HEK293 (cell line): ENCODE measurements around the gene UBALD2.

ENCODE experiments used
- CTCF ChIA-PET: fragments of 350-600 bp; formaldehyde crosslinking; extraction: SDS; loops from one replicate; lab custom pipeline; 2021; ENCODE audit warnings: antibody characterized with exemption; lab: Yijun Ruan, JAX
- POLR2A ChIA-PET: fragments of 300-600 bp; formaldehyde crosslinking; extraction: SDS; loops from one replicate; lab custom pipeline; 2020; ENCODE audit warnings: antibody characterized with exemption, inconsistent platforms; lab: Yijun Ruan, JAX
- H3K27ac ChIP-seq: fragments of 200-500 bp; sonication (Bioruptor generic); 2 replicates; pipeline ENCODE4 v1.5.1; 2014; ENCODE audit warnings: low read depth, low read length, control low read depth, inconsistent platforms; ENCODE audit errors: extremely low read depth
- H3K36me3 ChIP-seq, 2 experiments: fragments of 200-500 bp in 1 of 2; sonication (Bioruptor generic) in 1 of 2; 1 replicate in 1 of 2; 2 replicates in 1 of 2; pipeline ENCODE4 v1.5.1; 2014 to 2017; ENCODE audit warnings: inconsistent platforms in 2 of 2, low read length in 2 of 2; ENCODE audit not compliant: control insufficient read depth in 2 of 2, insufficient read depth in 1 of 2
- H3K4me1 ChIP-seq: fragments of 200-500 bp; sonication (Bioruptor generic); 2 replicates; pipeline ENCODE4 v1.5.1; 2014; ENCODE audit warnings: mild to moderate bottlenecking, low read length, inconsistent platforms; ENCODE audit not compliant: control insufficient read depth, insufficient read depth
- H3K4me3 ChIP-seq: 2 replicates; pipeline ENCODE4 v1.5.1; 2011; ENCODE audit warnings: low read depth, mild to moderate bottlenecking, control low read depth, low read length, moderate library complexity
- H3K9me3 ChIP-seq: fragments of 200-500 bp; sonication (Bioruptor generic); 2 replicates; pipeline ENCODE4 v1.5.1; 2014; ENCODE audit warnings: low read depth, low read length, inconsistent platforms; ENCODE audit not compliant: control insufficient read depth, insufficient read depth
- GLI2 ChIP-seq: fragments of 450-650 bp; formaldehyde crosslinking; IDR thresholded peaks from 2 replicates; pipeline ENCODE4; 2017; ENCODE audit warnings: missing biosample characterization, missing genetic modification characterization, low read depth, borderline replicate concordance
- GLIS1 ChIP-seq: fragments of 450-650 bp; formaldehyde crosslinking; IDR thresholded peaks from 2 replicates; pipeline ENCODE4 v1.5.1; 2016; ENCODE audit warnings: missing biosample characterization, missing genetic modification characterization
- KLF1 ChIP-seq: fragments of 450-650 bp; formaldehyde crosslinking; IDR thresholded peaks from 2 replicates; pipeline ENCODE4 v1.5.1; 2016; ENCODE audit warnings: missing biosample characterization, missing genetic modification characterization
- KLF10 ChIP-seq: fragments of 450-650 bp; IDR thresholded peaks from 2 replicates; pipeline ENCODE4 v1.5.1; 2018; ENCODE audit warnings: missing biosample characterization, mild to moderate bottlenecking, missing genetic modification characterization
- PRDM6 ChIP-seq: fragments of 450-650 bp; formaldehyde crosslinking; IDR thresholded peaks from 2 replicates; pipeline ENCODE4 v1.5.1; 2017; ENCODE audit warnings: missing biosample characterization, missing genetic modification characterization
- REPIN1 ChIP-seq: fragments of 450-650 bp; formaldehyde crosslinking; IDR thresholded peaks from 2 replicates; pipeline ENCODE4 v1.5.1; 2017; ENCODE audit warnings: missing biosample characterization, missing genetic modification characterization, low read depth
- SALL2 ChIP-seq: fragments of 450-650 bp; formaldehyde crosslinking; IDR thresholded peaks from 2 replicates; pipeline ENCODE4 v1.5.0; 2017; ENCODE audit warnings: missing biosample characterization, mild to moderate bottlenecking, missing genetic modification characterization, borderline replicate concordance
- SP7 ChIP-seq: fragments of 450-650 bp; formaldehyde crosslinking; IDR thresholded peaks from 2 replicates; pipeline ENCODE4 v1.5.1; 2016; ENCODE audit warnings: missing biosample characterization, missing genetic modification characterization
- TRIM28 ChIP-seq: IDR thresholded peaks from 2 replicates; pipeline ENCODE4 v1.6.1; 2011; ENCODE audit warnings: low read length, control low read depth, borderline replicate concordance
- ZFP41 ChIP-seq: fragments of 450-650 bp; formaldehyde crosslinking; IDR thresholded peaks from 2 replicates; pipeline ENCODE4 v1.5.1; 2016; ENCODE audit warnings: missing biosample characterization, missing genetic modification characterization, borderline replicate concordance
- ZNF10 ChIP-seq: fragments of 450-650 bp; formaldehyde crosslinking; IDR thresholded peaks from 2 replicates; pipeline ENCODE4 v1.5.1; 2017; ENCODE audit warnings: missing biosample characterization, missing genetic modification characterization
- ZNF121 ChIP-seq: fragments of 450-650 bp; formaldehyde crosslinking; IDR thresholded peaks from 2 replicates; pipeline ENCODE4 v1.5.1; 2016; ENCODE audit warnings: missing biosample characterization, missing genetic modification characterization
- ZNF146 ChIP-seq: fragments of 450-650 bp; formaldehyde crosslinking; IDR thresholded peaks from 2 replicates; pipeline ENCODE4 v1.5.1; 2016; ENCODE audit warnings: missing biosample characterization, missing genetic modification characterization
- ZNF174 ChIP-seq: fragments of 450-650 bp; formaldehyde crosslinking; IDR thresholded peaks from 2 replicates; pipeline ENCODE4 v1.5.0; 2017; ENCODE audit warnings: missing biosample characterization, mild to moderate bottlenecking, missing genetic modification characterization
- ZNF23 ChIP-seq: fragments of 450-650 bp; formaldehyde crosslinking; IDR thresholded peaks from 2 replicates; pipeline ENCODE4 v1.5.1; 2016; ENCODE audit warnings: missing biosample characterization, missing genetic modification characterization, borderline replicate concordance
- ZNF354C ChIP-seq: fragments of 450-650 bp; formaldehyde crosslinking; IDR thresholded peaks from 2 replicates; pipeline ENCODE4 v1.5.1; 2016; ENCODE audit warnings: missing biosample characterization, missing genetic modification characterization, low read depth, borderline replicate concordance
- ZNF366 ChIP-seq: fragments of 450-650 bp; formaldehyde crosslinking; conservative IDR thresholded peaks from 2 replicates; pipeline ENCODE4 v1.5.1; 2016; ENCODE audit warnings: missing biosample characterization, missing genetic modification characterization
- ZNF473 ChIP-seq: fragments of 450-650 bp; formaldehyde crosslinking; IDR thresholded peaks from 2 replicates; pipeline ENCODE4 v1.5.1; 2017; ENCODE audit warnings: missing biosample characterization, missing genetic modification characterization
- ZNF521 ChIP-seq: fragments of 450-650 bp; formaldehyde crosslinking; IDR thresholded peaks from 2 replicates; pipeline ENCODE4 v1.5.1; 2017; ENCODE audit warnings: missing biosample characterization, mild to moderate bottlenecking, missing genetic modification characterization
- ZNF548 ChIP-seq: fragments of 450-650 bp; formaldehyde crosslinking; IDR thresholded peaks from 2 replicates; pipeline ENCODE4 v1.5.1; 2016; ENCODE audit warnings: missing biosample characterization, missing genetic modification characterization
- ZNF580 ChIP-seq: fragments of 450-650 bp; formaldehyde crosslinking; IDR thresholded peaks from 2 replicates; pipeline ENCODE4 v1.5.1; 2016; ENCODE audit warnings: missing biosample characterization, missing genetic modification characterization
- ZNF600 ChIP-seq: fragments of 450-650 bp; formaldehyde crosslinking; IDR thresholded peaks from 2 replicates; pipeline ENCODE4 v1.5.1; 2016; ENCODE audit warnings: missing biosample characterization, missing genetic modification characterization
- ZNF621 ChIP-seq: fragments of 450-650 bp; formaldehyde crosslinking; IDR thresholded peaks from 2 replicates; pipeline ENCODE4 v1.5.1; 2017; ENCODE audit warnings: missing biosample characterization, missing genetic modification characterization
- ZNF692 ChIP-seq: fragments of 450-650 bp; formaldehyde crosslinking; IDR thresholded peaks from 2 replicates; pipeline ENCODE4 v1.5.1; 2016; ENCODE audit warnings: missing biosample characterization, missing genetic modification characterization
- ZNF785 ChIP-seq: fragments of 450-650 bp; formaldehyde crosslinking; IDR thresholded peaks from 2 replicates; pipeline ENCODE4 v1.5.1; 2016; ENCODE audit warnings: missing biosample characterization, missing genetic modification characterization
- ZNF830 ChIP-seq: fragments of 450-650 bp; IDR thresholded peaks from 2 replicates; pipeline ENCODE4 v1.5.0; 2018; ENCODE audit warnings: missing biosample characterization, missing genetic modification characterization, low read depth, mild to moderate bottlenecking, moderate library complexity

UBALD2 gene

GRCh38 chr17:76233588-76234353 is 31.4 kb upstream of the UBALD2 start:
- H3K27ac ChIP-seq, result no peak overlapping the region
- ChIA-PET CTCF (interaction anchor here (1.1 to 1.6 kb wide), 2 partner anchors 52 to 233 kb away, joined by 3 to 5 read pairs; partner anchors contain the start of gene AANAT), POLR2A (no interaction called here)
- H3K9me3 ChIP-seq, result no peaks in the 10 kb centered on the region
- no peak overlapping the region for H3K4me3 ChIP-seq
- no peaks in the 10 kb centered on the region for H3K36me3 ChIP-seq
- no peaks in the 10 kb centered on the region for H3K4me1 ChIP-seq
- TF ChIP-seq ZNF785 (tag by site-specific recombination) (no peak), ZNF23 (tag by site-specific recombination) (no peak), GLIS1 (tag by site-specific recombination) (peak; percentile 20; the same call in 1 of the 2 replicates), ZNF146 (peak; percentile 72), ZNF121 (tag by site-specific recombination) (peak; percentile 72), TRIM28 (no peak), ZNF621 (tag by site-specific recombination) (no peak)

- ChIA-PET CTCF (interaction anchor here (1.6 kb wide), 1 partner anchor 52 kb away, joined by 5 read pairs; no protein-coding TSS in a partner anchor), POLR2A (no interaction called here)
- no peaks in the 10 kb centered on the region for H3K4me1 ChIP-seq
- no peak overlapping the region for H3K27ac ChIP-seq
- H3K4me3 ChIP-seq, result no peak overlapping the region
- TF ChIP-seq ZNF354C (no peak), REPIN1 (no peak), PRDM6 (no peak), ZNF521 (tag by site-specific recombination) (no peak), ZNF174 (tag by site-specific recombination) (no peak), ZNF548 (tag by site-specific recombination) (no peak), KLF1 (no peak)
- H3K9me3 ChIP-seq, result no peaks in the 10 kb centered on the region
- no peaks in the 10 kb centered on the region for H3K36me3 ChIP-seq
These were observed 30.8 kb upstream of the UBALD2 start for GRCh38 chr17:76234354-76234679.

GRCh38 chr17:76235883-76236282 is 29.3 kb upstream of the UBALD2 start:
- H3K9me3 ChIP-seq, result no peaks in the 10 kb centered on the region
- ChIA-PET CTCF (interaction anchor here (1.1 to 1.2 kb wide), 2 partner anchors 44 to 56 kb away, joined by 3 to 5 read pairs; no protein-coding TSS in a partner anchor), POLR2A (no interaction called here)
- no peaks in the 10 kb centered on the region for H3K36me3 ChIP-seq
- TF ChIP-seq ZFP41 (tag by site-specific recombination) (no peak), ZNF473 (tag by site-specific recombination) (no peak), ZNF10 (tag by site-specific recombination) (0 out of 2 replicates have a peak, but pooled peaks have one; percentile 23)
- no peak overlapping the region for H3K4me3 ChIP-seq
- H3K4me1 ChIP-seq, result peaks cover 3% of the 10 kb centered on the region; the same call in 1 of the 2 replicates
- no peak overlapping the region for H3K27ac ChIP-seq

- Histone ChIP-seq H3K36me3 (no peaks in the 10 kb centered on the region), H3K27ac (no peak overlapping the region), H3K9me3 (no peaks in the 10 kb centered on the region), H3K4me3 (no peak overlapping the region), H3K4me1 (peaks cover 7% of the 10 kb centered on the region)
- ChIA-PET POLR2A (no interaction called here), CTCF (interaction anchor here (0.7 to 1.1 kb wide), 2 partner anchors 53 to 57 kb away, joined by 3 to 4 read pairs; no protein-coding TSS in a partner anchor)
- TF ChIP-seq ZNF600 (no peak), ZNF366 (tag by site-specific recombination) (no peak), SALL2 (tag by site-specific recombination) (no peak), ZNF692 (no peak), KLF10 (tag by site-specific recombination) (no peak), ZNF580 (tag by site-specific recombination) (peak; percentile 37; the same call in 1 of the 2 replicates), GLI2 (tag by site-specific recombination) (no peak), ZNF830 (tag by site-specific recombination) (no peak), SP7 (tag by site-specific recombination) (no peak)
These were observed 28.5 kb upstream of the UBALD2 start for GRCh38 chr17:76236603-76237002.
